HCT116 (cell line): ENCODE data around the gene TMC6. TPM values are rescaled to one million over a fixed set of nuclear protein-coding genes. Genes with fewer than 3 reads are reported as not detected.

Experiments
- ATAC-seq: fragments of 200-7000 bp; cut with Tn5 transposase; 2 replicates; pipeline ENCODE4 v1.9.1; 2020; ENCODE audit warnings: mild to moderate bottlenecking, moderate library complexity
- BruUV-seq: library from RNA; stranded (reverse); fragments of 400-500 nt; replicated peaks from 2 replicates; lab custom pipeline; 2021; lab: Mats Ljungman, UMichigan
- CTCF ChIA-PET: fragments of 300-600 bp; sonication (Branson Sonifier 250); formaldehyde crosslinking; loops from one replicate; lab custom pipeline; 2021; ENCODE audit warnings: antibody characterized with exemption; lab: Charles Lee
- POLR2A ChIA-PET: fragments of 300-600, 350-600 bp; sonication (Branson Sonifier 250); formaldehyde crosslinking; loops from one replicate; lab custom pipeline; 2021; ENCODE audit warnings: antibody characterized with exemption; lab: Charles Lee
- RAD21 ChIA-PET, 2 experiments: fragments of 300-600 bp; sonication (Branson Sonifier 250); formaldehyde crosslinking; loops; one replicate each; lab custom pipeline; 2023; ENCODE audit warnings: low total read pairs in 2 of 2; ENCODE audit not compliant: uncharacterized antibody in 2 of 2, unreplicated experiment in 2 of 2, low non-redundant PET in 1 of 2; lab: Charles Lee
- DNase-seq: peaks from one replicate; pipeline ENCODE4 v3.0.0-alpha.2; 2010; ENCODE audit warnings: low read depth, low spot score
- H2AFZ ChIP-seq: fragments of 200-600 bp; shearing (Covaris generic), sonication (generic); 2 replicates; pipeline ENCODE4 v1.6.1; 2017; ENCODE audit warnings: low read depth, mixed run types, mixed read lengths, antibody characterized with exemption, low read length; ENCODE audit not compliant: poor library complexity, severe bottlenecking
- H3K27ac ChIP-seq: 2 replicates; pipeline ENCODE4 v1.5.1; 2012; ENCODE audit warnings: low read depth, low read length
- H3K27me3 ChIP-seq: fragments of 200-600 bp; sonication (generic); 2 replicates; pipeline ENCODE4 v1.6.1; 2016; ENCODE audit warnings: mixed run types, low read length, mixed read lengths; ENCODE audit not compliant: insufficient read depth
- H3K36me3 ChIP-seq, 2 experiments: fragments of 200-500 bp in 1 of 2; fragments of 200-600 bp in 1 of 2; sonication (Bioruptor generic) in 1 of 2; sonication (generic) in 1 of 2; 2 replicates each; pipeline versions ENCODE4 v1.5.1 to v1.6.1; 2014 to 2016; ENCODE audit warnings: low read length in 2 of 2, inconsistent platforms in 1 of 2, mixed read lengths in 1 of 2, mixed run types in 1 of 2; ENCODE audit not compliant: insufficient read depth in 2 of 2, control insufficient read depth in 1 of 2
- H3K4me1 ChIP-seq, 2 experiments: fragments of 200-600 bp in 1 of 2; sonication (generic) in 1 of 2; 2 replicates each; pipeline versions ENCODE4 v1.5.1 to v1.6.1; 2012 to 2017; ENCODE audit warnings: low read length in 2 of 2, inconsistent platforms in 1 of 2, mild to moderate bottlenecking in 1 of 2, mixed read lengths in 1 of 2, mixed run types in 1 of 2, moderate library complexity in 1 of 2; ENCODE audit not compliant: insufficient read depth in 2 of 2, control insufficient read depth in 1 of 2
- H3K4me2 ChIP-seq: fragments of 200-600 bp; sonication (generic); 2 replicates; pipeline ENCODE4 v1.6.1; 2017; ENCODE audit warnings: mixed run types, low read length, mixed read lengths
- H3K4me3 ChIP-seq, 2 experiments: fragments of 200-600 bp in 1 of 2; sonication (generic) in 1 of 2; replicated peaks in 1 of 2; 2 replicates each; pipeline ENCODE4 v1.5.1; 2011 to 2016; ENCODE audit warnings: low read length in 2 of 2, control low read depth in 1 of 2, low read depth in 1 of 2, mild to moderate bottlenecking in 1 of 2, mixed read lengths in 1 of 2, mixed run types in 1 of 2
- H3K79me2 ChIP-seq: fragments of 200-600 bp; sonication (generic); 2 replicates; pipeline ENCODE4 v1.6.1; 2017; ENCODE audit warnings: mild to moderate bottlenecking, mixed run types, low read length, moderate library complexity, mixed read lengths; ENCODE audit not compliant: insufficient read depth
- H3K9ac ChIP-seq: fragments of 200-600 bp; sonication (generic); 2 replicates; pipeline ENCODE4 v1.6.1; 2016; ENCODE audit warnings: low read length, mixed read lengths
- H3K9me2 ChIP-seq: fragments of 200-600 bp; sonication (generic), shearing (Covaris generic); 2 replicates; pipeline ENCODE4 v1.6.1; 2017; ENCODE audit warnings: mixed run types, mild to moderate bottlenecking, moderate library complexity; ENCODE audit not compliant: insufficient read depth
- H3K9me3 ChIP-seq, 2 experiments: fragments of 200-500 bp in 1 of 2; fragments of 200-600 bp in 1 of 2; sonication (Bioruptor generic) in 1 of 2; sonication (generic) in 1 of 2; 2 replicates each; pipeline ENCODE4 v1.6.1; 2014 to 2017; ENCODE audit warnings: low read length in 2 of 2, mixed read lengths in 2 of 2, inconsistent platforms in 1 of 2, low read depth in 1 of 2, mild to moderate bottlenecking in 1 of 2, mixed run types in 1 of 2, moderate library complexity in 1 of 2; ENCODE audit not compliant: control insufficient read depth in 1 of 2, insufficient read depth in 1 of 2
- H4K20me1 ChIP-seq: fragments of 200-600 bp; sonication (generic), shearing (Covaris generic); 2 replicates; pipeline ENCODE4 v1.6.1; 2017; ENCODE audit warnings: mixed run types, mild to moderate bottlenecking, moderate library complexity; ENCODE audit not compliant: insufficient read depth
- EGR1 ChIP-seq: IDR thresholded peaks from 2 replicates; pipeline ENCODE4 v1.6.1; 2012; ENCODE audit warnings: low read depth
- ELF1 ChIP-seq: IDR thresholded peaks from 2 replicates; pipeline ENCODE4 v1.6.1; 2012; ENCODE audit warnings: low read depth, borderline replicate concordance
- JUND ChIP-seq: IDR thresholded peaks from 2 replicates; pipeline ENCODE4 v1.6.1; 2012
- MAX ChIP-seq: IDR thresholded peaks from 2 replicates; pipeline ENCODE4 v1.6.1; 2012
- POLR2A ChIP-seq: IDR thresholded peaks from 2 replicates; pipeline ENCODE4 v1.7.0; 2011; ENCODE audit warnings: borderline replicate concordance; ENCODE audit not compliant: insufficient read depth, insufficient read length; ENCODE audit errors: extremely low read depth
- RAD21 ChIP-seq: IDR thresholded peaks from 2 replicates; pipeline ENCODE4 v1.6.1; 2012; ENCODE audit warnings: low read depth, mild to moderate bottlenecking
- SP1 ChIP-seq: IDR thresholded peaks from 2 replicates; pipeline ENCODE4 v1.6.1; 2012; ENCODE audit warnings: low read depth
- TCF7L2 ChIP-seq: IDR thresholded peaks from 2 replicates; pipeline ENCODE4 v1.7.0; 2011; ENCODE audit warnings: borderline replicate concordance, inconsistent platforms; ENCODE audit not compliant: insufficient read depth, insufficient read length; ENCODE audit errors: extremely low read depth
- intact Hi-C: fragments of 100-400 bp; cut with micrococcal nuclease; formaldehyde crosslinking; loops from 2 replicates; pipeline ENCODE4 v1.10.0; 2022
- total RNA-seq: library from RNA; stranded (reverse); gene quantifications from one replicate; pipeline ENCODE4 v1.2.1, GENCODE V29; 2021; ENCODE audit not compliant: unreplicated experiment

The TMC6 gene
- total RNA-seq, 1 experiment from 2014 or later = 142 TPM

GRCh38 chr17:78138204-78139060 lies 9.9 kb upstream of the TMC6 start:
- Histone ChIP-seq H4K20me1 (no peaks in the 10 kb centered on the region), H2AFZ (no peak overlapping the region), H3K4me3 (no peak overlapping the region), H3K27me3 (no peaks in the 10 kb centered on the region), H3K79me2 (no peaks in the 10 kb centered on the region), H3K4me2 (peak overlapping the region; percentile 82), H3K4me1 (peaks cover 38 to 77% of the 10 kb centered on the region in 2 experiments), H3K36me3 (no peaks in the 10 kb centered on the region), H3K9me2 (no peaks in the 10 kb centered on the region), H3K27ac (peak overlapping the region; percentile 75), H3K9me3 (no peaks in the 10 kb centered on the region), H3K9ac (peak overlapping the region; percentile 62)
- ChIA-PET RAD21 (no interaction called here), POLR2A (interaction anchor here (1.0 to 4.1 kb wide), 5 partner anchors 9 to 79 kb away, joined by 3 to 35 read pairs (median 16); partner anchors contain the start of genes AFMID, SYNGR2, TK1 and TMC6), CTCF (interaction anchor here (0.5 to 2.4 kb wide), 10 partner anchors 10 to 94 kb away, joined by 3 to 11 read pairs (median 6); partner anchors contain the start of genes AFMID, TK1 and TMC6)
- no peak for DNase-seq
- intact Hi-C loops = no loop called here
- ATAC-seq = no peak
- TF ChIP-seq ELF1 = no peak
- TF ChIP-seq POLR2A = no peak
- TF ChIP-seq TCF7L2 = no peak
- TF ChIP-seq JUND = no peak
- no peak for TF ChIP-seq SP1
- TF ChIP-seq RAD21 = no peak
- TF ChIP-seq EGR1 = no peak
- no peak for TF ChIP-seq MAX
- BruUV-seq = no TSS peak
